Parathyroid adenoma (tissue), 2 donors: ENCODE results near the gene HMCES.
"Not testable (repeated sequence)": the region's sequence is repeated elsewhere in the genome, so short reads cannot be mapped to it uniquely, and the experiment has no call there.

Experiments
- H2AFZ ChIP-seq: fragments of 300-600 bp; sonication (generic); one replicate; pipeline ENCODE4 v1.7.0; 2017; ENCODE audit warnings: antibody characterized with exemption, mild to moderate bottlenecking
- H3K27ac ChIP-seq: fragments of 300-600 bp; sonication (generic); one replicate; pipeline ENCODE4 v1.7.0; 2017
- H3K27me3 ChIP-seq: fragments of 300-600 bp; sonication (generic); one replicate; pipeline ENCODE4 v1.7.0; 2017; ENCODE audit warnings: low read length; ENCODE audit not compliant: control insufficient read depth, insufficient read depth
- H3K36me3 ChIP-seq: fragments of 300-600 bp; sonication (generic); one replicate; pipeline ENCODE4 v1.7.0; 2017; ENCODE audit warnings: low read length; ENCODE audit not compliant: control insufficient read depth, insufficient read depth
- H3K4me1 ChIP-seq: fragments of 300-600 bp; sonication (generic); one replicate; pipeline ENCODE4 v1.7.0; 2017; ENCODE audit warnings: control low read depth
- H3K4me2 ChIP-seq: fragments of 300-600 bp; sonication (generic); one replicate; pipeline ENCODE4 v1.7.0; 2017; ENCODE audit warnings: low read length
- H3K4me3 ChIP-seq: fragments of 300-600 bp; sonication (generic); one replicate; pipeline ENCODE4 v1.7.0; 2017; ENCODE audit warnings: low read depth, low read length
- H3K79me2 ChIP-seq: fragments of 300-600 bp; sonication (generic); one replicate; pipeline ENCODE4 v1.7.0; 2017; ENCODE audit warnings: control low read depth
- H3K9ac ChIP-seq: fragments of 300-600 bp; sonication (generic); one replicate; pipeline ENCODE4 v1.7.0; 2017; ENCODE audit warnings: mild to moderate bottlenecking
- H3K9me3 ChIP-seq: fragments of 300-600 bp; sonication (generic); one replicate; pipeline ENCODE4 v1.7.0; 2017; ENCODE audit warnings: low read length; ENCODE audit not compliant: control insufficient read depth
- TF ChIP-seq, protein P1 (sequence below): fragments of 300-600 bp; sonication (generic); IDR thresholded peaks from one replicate; pipeline ENCODE4 v1.7.0; 2017; ENCODE audit warnings: antibody characterized with exemption, mild to moderate bottlenecking
- donor health status: primary hyperparathyroidism.

Gene HMCES

GRCh38 chr3:129263161-129263910 is 15.3 kb upstream of the HMCES start:
- Histone ChIP-seq H2AFZ (no peak overlapping the region), H3K27me3 (no peaks in the 10 kb centered on the region), H3K9ac (no peak overlapping the region), H3K4me2 (no peak overlapping the region), H3K27ac (no peak overlapping the region), H3K4me1 (no peaks in the 10 kb centered on the region), H3K9me3 (no peaks in the 10 kb centered on the region), H3K79me2 (no peaks in the 10 kb centered on the region), H3K36me3 (no peaks in the 10 kb centered on the region), H3K4me3 (no peak overlapping the region)
- TF ChIP-seq, protein P1, sequence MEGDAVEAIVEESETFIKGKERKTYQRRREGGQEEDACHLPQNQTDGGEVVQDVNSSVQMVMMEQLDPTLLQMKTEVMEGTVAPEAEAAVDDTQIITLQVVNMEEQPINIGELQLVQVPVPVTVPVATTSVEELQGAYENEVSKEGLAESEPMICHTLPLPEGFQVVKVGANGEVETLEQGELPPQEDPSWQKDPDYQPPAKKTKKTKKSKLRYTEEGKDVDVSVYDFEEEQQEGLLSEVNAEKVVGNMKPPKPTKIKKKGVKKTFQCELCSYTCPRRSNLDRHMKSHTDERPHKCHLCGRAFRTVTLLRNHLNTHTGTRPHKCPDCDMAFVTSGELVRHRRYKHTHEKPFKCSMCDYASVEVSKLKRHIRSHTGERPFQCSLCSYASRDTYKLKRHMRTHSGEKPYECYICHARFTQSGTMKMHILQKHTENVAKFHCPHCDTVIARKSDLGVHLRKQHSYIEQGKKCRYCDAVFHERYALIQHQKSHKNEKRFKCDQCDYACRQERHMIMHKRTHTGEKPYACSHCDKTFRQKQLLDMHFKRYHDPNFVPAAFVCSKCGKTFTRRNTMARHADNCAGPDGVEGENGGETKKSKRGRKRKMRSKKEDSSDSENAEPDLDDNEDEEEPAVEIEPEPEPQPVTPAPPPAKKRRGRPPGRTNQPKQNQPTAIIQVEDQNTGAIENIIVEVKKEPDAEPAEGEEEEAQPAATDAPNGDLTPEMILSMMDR, result no peak

DNA sequence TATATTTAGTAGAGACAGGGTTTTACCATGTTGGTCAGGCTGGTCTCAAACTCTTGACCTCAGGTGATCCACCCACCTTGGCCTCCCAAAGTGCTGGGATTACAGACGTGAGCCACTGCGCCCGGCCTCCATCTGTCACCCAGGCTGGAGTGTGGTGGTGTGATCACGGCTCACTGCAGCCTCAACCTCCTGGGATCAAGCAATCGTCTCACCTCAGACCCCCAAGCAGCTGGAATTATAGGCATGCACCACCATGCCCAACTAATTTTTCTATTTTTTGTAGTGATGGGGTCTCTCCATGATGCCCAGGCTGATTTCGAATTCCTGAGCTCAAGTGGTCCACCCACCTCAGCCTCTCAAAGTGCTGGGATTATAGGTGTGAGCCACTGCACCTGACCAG is 13.7 kb upstream of the HMCES start:
- not testable (repeated sequence) for H3K27ac ChIP-seq, H3K4me1 ChIP-seq, H3K79me2 ChIP-seq, H3K9me3 ChIP-seq, H3K9ac ChIP-seq, H3K4me2 ChIP-seq, H3K36me3 ChIP-seq, H3K4me3 ChIP-seq, H2AFZ ChIP-seq, H3K27me3 ChIP-seq

DNA sequence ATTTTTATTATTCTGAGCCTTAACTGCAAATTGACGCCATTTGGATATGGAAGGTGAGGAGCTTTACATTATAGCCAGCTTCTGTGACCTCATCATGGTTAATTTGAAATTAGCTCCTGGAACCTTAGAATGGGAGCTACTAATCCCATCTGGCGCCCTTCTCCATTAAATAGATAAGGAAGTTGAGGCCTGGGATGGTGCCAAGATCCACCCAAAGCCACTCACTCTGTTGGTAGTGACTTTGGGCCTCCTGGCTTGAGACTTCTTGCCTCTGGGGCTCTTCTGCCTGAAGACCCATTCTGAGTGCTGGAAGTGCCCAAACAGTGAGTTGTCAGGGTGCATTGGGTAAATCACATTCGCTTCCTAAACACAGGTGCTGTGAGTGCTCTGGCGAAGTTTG is 12.0 kb upstream of the HMCES start:
- TF ChIP-seq, protein P1, result no peak
- Histone ChIP-seq H3K4me3 (no peak overlapping the region), H3K79me2 (no peaks in the 10 kb centered on the region), H3K9ac (no peak overlapping the region), H3K36me3 (no peaks in the 10 kb centered on the region), H3K4me2 (no peak overlapping the region), H2AFZ (no peak overlapping the region), H3K9me3 (no peaks in the 10 kb centered on the region), H3K27ac (no peak overlapping the region), H3K27me3 (no peaks in the 10 kb centered on the region), H3K4me1 (no peaks in the 10 kb centered on the region)

DNA sequence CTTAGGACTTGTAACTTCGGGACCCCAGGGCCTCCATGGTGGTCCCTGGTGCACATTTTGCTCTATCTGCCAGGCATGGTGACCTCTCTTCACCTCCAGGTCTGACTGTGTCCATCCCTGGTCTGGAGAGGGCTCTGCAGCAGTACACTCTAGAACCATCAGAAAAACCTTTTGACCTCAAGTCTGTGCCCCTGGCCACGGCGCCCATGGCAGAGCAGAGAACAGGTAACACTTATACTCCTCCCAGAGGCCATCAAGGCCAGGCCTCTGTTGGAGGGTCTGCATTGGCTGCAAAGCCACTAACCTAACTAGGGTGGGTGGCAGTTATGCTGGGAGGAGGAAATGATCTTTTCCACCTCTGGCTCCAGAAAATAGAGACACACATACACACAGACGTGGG is 10.3 kb upstream of the HMCES start:
- Histone ChIP-seq H2AFZ (no peak overlapping the region), H3K4me2 (no peak overlapping the region), H3K9me3 (no peaks in the 10 kb centered on the region), H3K4me1 (no peaks in the 10 kb centered on the region), H3K9ac (no peak overlapping the region), H3K79me2 (no peaks in the 10 kb centered on the region), H3K27ac (no peak overlapping the region), H3K4me3 (no peak overlapping the region), H3K27me3 (no peaks in the 10 kb centered on the region), H3K36me3 (no peaks in the 10 kb centered on the region)
- TF ChIP-seq, protein P1, result no peak

GRCh38 chr3:129271674-129272073 is 7.0 kb upstream of the HMCES start:
- TF ChIP-seq, protein P1, result no peak
- Histone ChIP-seq H3K9me3 (no peaks in the 10 kb centered on the region), H3K9ac (no peak overlapping the region), H3K4me1 (no peaks in the 10 kb centered on the region), H3K36me3 (no peaks in the 10 kb centered on the region), H2AFZ (no peak overlapping the region), H3K4me2 (no peak overlapping the region), H3K79me2 (no peaks in the 10 kb centered on the region), H3K4me3 (no peak overlapping the region), H3K27me3 (no peaks in the 10 kb centered on the region), H3K27ac (no peak overlapping the region)
